DMS 273 treated with DMSO at 0.1 percent for 48 hours (cell line): ENCODE results near the gene IL25.

Source experiments
- DNase-seq: peaks from one replicate; lab custom pipeline; 2025; lab: John Stamatoyannopoulos, UW

The IL25 gene

GRCh38 chr14:23353433-23353780, 19.2 kb upstream of the IL25 start:
- no peak for DNase-seq

GRCh38 chr14:23354990-23355389, 17.6 kb upstream of the IL25 start:
- no peak for DNase-seq

- no peak for DNase-seq
These were observed 16.7 kb upstream of the IL25 start for GRCh38 chr14:23355871-23356435.

GRCh38 chr14:23356662-23357061, 15.9 kb upstream of the IL25 start:
- DNase-seq: no peak

GRCh38 chr14:23357261-23357660, 15.3 kb upstream of the IL25 start:
- no peak for DNase-seq

GRCh38 chr14:23358042-23358441, 14.6 kb upstream of the IL25 start:
- no peak for DNase-seq

- no peak for DNase-seq
These were observed 13.9 kb upstream of the IL25 start for GRCh38 chr14:23358553-23359166.

- no peak for DNase-seq
These were observed 13.4 kb upstream of the IL25 start for GRCh38 chr14:23359167-23359626.

GRCh38 chr14:23359722-23360447, 12.7 kb upstream of the IL25 start:
- no peak for DNase-seq

- no peak for DNase-seq
These were observed 12.1 kb upstream of the IL25 start for GRCh38 chr14:23360496-23360895.

- no peak for DNase-seq
These were observed 11.3 kb upstream of the IL25 start for GRCh38 chr14:23361320-23361719.

GRCh38 chr14:23361763-23362162, 10.8 kb upstream of the IL25 start:
- DNase-seq: no peak

GRCh38 chr14:23362200-23362599, 10.4 kb upstream of the IL25 start:
- no peak for DNase-seq

GRCh38 chr14:23364164-23365035, 8.2 kb upstream of the IL25 start:
- no peak for DNase-seq

- no peak for DNase-seq
These were observed 7.4 kb upstream of the IL25 start, which contains the start of gene EFS for GRCh38 chr14:23365036-23365731. Gene EFS, minus strand, starts transcription at chr14:23365172. Its CDS starts 147 bp downstream, at chr14:23365025.

- no peak for DNase-seq
These were observed 6.7 kb upstream of the IL25 start for GRCh38 chr14:23365732-23366425.

- DNase-seq: no peak
These were observed 6.1 kb upstream of the IL25 start for GRCh38 chr14:23366426-23366921.

- DNase-seq: no peak
These were observed 2.4 kb upstream of the IL25 start for GRCh38 chr14:23370221-23370620.

GRCh38 chr14:23371865-23372264, 744 bp upstream of the IL25 start:
- DNase-seq: no peak

- DNase-seq: no peak
These were observed 432 bp downstream of the IL25 start for GRCh38 chr14:23373041-23373440.
